HepG2 (cell line): ENCODE measurements around the gene ZFYVE27. TPM values are rescaled to one million over a fixed set of nuclear protein-coding genes. Genes with fewer than 3 reads are reported as not detected.
A peak's percentile ranks its signal among the peaks of the same experiment; 100 is the strongest.

Source experiments
- GABPA ChIP-seq, 2 experiments: IDR thresholded peaks; 2 replicates each; pipeline ENCODE4 v1.6.1; 2011 to 2016; ENCODE audit warnings: low read depth in 2 of 2, low read length in 1 of 2, missing biosample characterization in 1 of 2, missing genetic modification characterization in 1 of 2
- GATAD2A ChIP-seq: IDR thresholded peaks from 2 replicates; pipeline ENCODE4 v1.6.1; 2016
- KDM4B ChIP-seq: sonication (generic); formaldehyde crosslinking; IDR thresholded peaks from 2 replicates; pipeline ENCODE4 v1.4.0; 2020; ENCODE audit warnings: missing genetic modification reagents
- KLF9 ChIP-seq: IDR thresholded peaks from 2 replicates; pipeline ENCODE4 v1.6.1; 2016; ENCODE audit warnings: low read depth
- MXD4 ChIP-seq: IDR thresholded peaks from 2 replicates; pipeline ENCODE4 v1.6.1; 2016; ENCODE audit warnings: mild to moderate bottlenecking, missing biosample characterization, missing genetic modification reagents
- MXI1 ChIP-seq: IDR thresholded peaks from 3 replicates; pipeline ENCODE4 v1.6.1; 2012; ENCODE audit warnings: low read depth, low read length, inconsistent platforms, borderline replicate concordance
- RARA ChIP-seq: IDR thresholded peaks from 2 replicates; pipeline ENCODE4 v1.6.1; 2016; ENCODE audit warnings: missing genetic modification reagents, missing compliant biosample characterization
- TEAD3 ChIP-seq: optimal IDR thresholded peaks from 2 replicates; pipeline ENCODE3; 2016; ENCODE audit warnings: borderline replicate concordance
- TGIF2 ChIP-seq: IDR thresholded peaks from 2 replicates; pipeline ENCODE4 v1.6.1; 2016; ENCODE audit warnings: control low read depth, missing compliant biosample characterization
- TRIM24 ChIP-seq: sonication (generic); formaldehyde crosslinking; IDR thresholded peaks from 2 replicates; pipeline ENCODE4 v1.8.0; 2022; ENCODE audit warnings: mild to moderate bottlenecking, missing genetic modification reagents
- ZEB1 ChIP-seq: IDR thresholded peaks from 2 replicates; pipeline ENCODE4 v1.6.1; 2012; ENCODE audit warnings: mild to moderate bottlenecking, low read depth, inconsistent platforms; ENCODE audit not compliant: insufficient replicate concordance
- ZNF629 ChIP-seq: sonication (generic); formaldehyde crosslinking; conservative IDR thresholded peaks from 2 replicates; pipeline ENCODE4 v1.5.0; 2020; ENCODE audit warnings: missing genetic modification reagents
- ZNF782 ChIP-seq: sonication (generic); formaldehyde crosslinking; IDR thresholded peaks from 2 replicates; pipeline ENCODE4 v1.4.0; 2020; ENCODE audit warnings: missing genetic modification reagents, mild to moderate bottlenecking, borderline replicate concordance
- polyA plus RNA-seq, 8 experiments: library from polyadenylated mRNA; depleted of rRNA in 3 of 8; stranded (reverse) in 7 of 8; unstranded in 1 of 8; fragments of >200 nt; fragmentation: Illumina TruSeq in 4 of 8; extraction: Trizol in 4 of 8; gene quantifications; 2 replicates each; pipeline versions ENCODE4 v1.2.1 to v1.2.3, GENCODE V29; 2011 to 2016; ENCODE audit warnings: low read depth in 4 of 8, missing spikeins in 1 of 8, mixed read lengths in 1 of 8; ENCODE audit not compliant: insufficient read depth in 1 of 8
- total RNA-seq, 5 experiments: library from RNA; depleted of rRNA; stranded (reverse); fragments of >200 nt; fragmentation: Illumina TruSeq; extraction: Trizol; gene quantifications; 2 replicates each; pipeline ENCODE4 v1.2.3, GENCODE V29; 2016; ENCODE audit warnings: low read depth in 1 of 5
- TF ChIP-seq, protein P1 (sequence below): sonication (generic); formaldehyde crosslinking; IDR thresholded peaks from 2 replicates; pipeline ENCODE4 v1.5.0; 2020; ENCODE audit warnings: mild to moderate bottlenecking, missing genetic modification reagents, borderline replicate concordance
- TF ChIP-seq, protein P2 (sequence below): sonication (generic); formaldehyde crosslinking; IDR thresholded peaks from 2 replicates; pipeline ENCODE4 v1.8.0; 2022; ENCODE audit warnings: mild to moderate bottlenecking, missing genetic modification reagents
- TF ChIP-seq, protein P3 (sequence below): sonication (generic); formaldehyde crosslinking; IDR thresholded peaks from 2 replicates; pipeline ENCODE4; 2020; ENCODE audit warnings: missing genetic modification reagents, mild to moderate bottlenecking, borderline replicate concordance
- TF ChIP-seq, protein P4 (sequence below): IDR thresholded peaks from 2 replicates; pipeline ENCODE4 v1.4.0; 2020; ENCODE audit warnings: mild to moderate bottlenecking, missing genetic modification reagents

The ZFYVE27 gene
- total and polyA plus RNA-seq, 2 of the 13 experiments (the other 11 are each of a cell fraction or from before 2014, with no cell fraction given): 19.7 to 20.5 TPM

DNA sequence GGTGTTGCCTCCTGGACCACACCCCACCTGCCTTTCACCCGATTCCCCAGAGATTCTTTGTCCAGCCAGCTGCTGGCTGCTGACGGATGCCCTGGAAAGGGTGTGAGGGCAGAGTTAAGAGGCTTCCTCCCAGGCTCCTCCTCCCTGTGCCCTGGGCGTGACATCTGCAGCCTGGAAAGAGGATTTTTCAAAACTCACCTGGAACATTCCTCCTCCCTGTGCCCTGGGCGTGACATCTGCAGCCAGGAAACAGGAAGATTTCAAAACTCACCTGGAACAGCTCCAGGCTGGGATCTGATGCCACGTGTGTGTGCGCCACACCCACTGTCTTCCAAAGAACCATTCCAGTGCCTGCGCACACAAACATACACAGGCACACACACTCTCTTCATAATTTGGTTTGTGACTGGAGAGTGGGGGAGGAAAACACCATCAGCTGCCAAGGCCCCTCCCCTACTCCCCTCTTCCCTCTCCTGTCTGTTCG lies 18.2 kb upstream of the ZFYVE27 start (continued):
- TF ChIP-seq, protein P1, sequence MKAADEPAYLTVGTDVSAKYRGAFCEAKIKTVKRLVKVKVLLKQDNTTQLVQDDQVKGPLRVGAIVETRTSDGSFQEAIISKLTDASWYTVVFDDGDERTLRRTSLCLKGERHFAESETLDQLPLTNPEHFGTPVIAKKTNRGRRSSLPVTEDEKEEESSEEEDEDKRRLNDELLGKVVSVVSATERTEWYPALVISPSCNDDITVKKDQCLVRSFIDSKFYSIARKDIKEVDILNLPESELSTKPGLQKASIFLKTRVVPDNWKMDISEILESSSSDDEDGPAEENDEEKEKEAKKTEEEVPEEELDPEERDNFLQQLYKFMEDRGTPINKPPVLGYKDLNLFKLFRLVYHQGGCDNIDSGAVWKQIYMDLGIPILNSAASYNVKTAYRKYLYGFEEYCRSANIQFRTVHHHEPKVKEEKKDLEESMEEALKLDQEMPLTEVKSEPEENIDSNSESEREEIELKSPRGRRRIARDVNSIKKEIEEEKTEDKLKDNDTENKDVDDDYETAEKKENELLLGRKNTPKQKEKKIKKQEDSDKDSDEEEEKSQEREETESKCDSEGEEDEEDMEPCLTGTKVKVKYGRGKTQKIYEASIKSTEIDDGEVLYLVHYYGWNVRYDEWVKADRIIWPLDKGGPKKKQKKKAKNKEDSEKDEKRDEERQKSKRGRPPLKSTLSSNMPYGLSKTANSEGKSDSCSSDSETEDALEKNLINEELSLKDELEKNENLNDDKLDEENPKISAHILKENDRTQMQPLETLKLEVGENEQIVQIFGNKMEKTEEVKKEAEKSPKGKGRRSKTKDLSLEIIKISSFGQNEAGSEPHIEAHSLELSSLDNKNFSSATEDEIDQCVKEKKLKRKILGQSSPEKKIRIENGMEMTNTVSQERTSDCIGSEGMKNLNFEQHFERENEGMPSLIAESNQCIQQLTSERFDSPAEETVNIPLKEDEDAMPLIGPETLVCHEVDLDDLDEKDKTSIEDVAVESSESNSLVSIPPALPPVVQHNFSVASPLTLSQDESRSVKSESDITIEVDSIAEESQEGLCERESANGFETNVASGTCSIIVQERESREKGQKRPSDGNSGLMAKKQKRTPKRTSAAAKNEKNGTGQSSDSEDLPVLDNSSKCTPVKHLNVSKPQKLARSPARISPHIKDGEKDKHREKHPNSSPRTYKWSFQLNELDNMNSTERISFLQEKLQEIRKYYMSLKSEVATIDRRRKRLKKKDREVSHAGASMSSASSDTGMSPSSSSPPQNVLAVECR (CRISPR knock-in tag): peak; percentile 42; the same call in 1 of the 2 replicates
- peak; percentile 24; the same call in 1 of the 2 replicates for TF ChIP-seq GATAD2A (CRISPR knock-in tag)
- TF ChIP-seq MXD4 (CRISPR knock-in tag): 0 out of 2 replicates have a peak, but pooled peaks have one; percentile 51
- 0 out of 2 replicates have a peak, but pooled peaks have one; percentile 66 for TF ChIP-seq TGIF2 (CRISPR knock-in tag)
- 0 out of 2 replicates have a peak, but pooled peaks have one; percentile 34 for TF ChIP-seq RARA (CRISPR knock-in tag)
- TF ChIP-seq ZEB1: peak; percentile 77
- TF ChIP-seq MXI1: 0 out of 3 replicates have a peak, but pooled peaks have one; percentile 32
- no peak for TF ChIP-seq ZNF782 (CRISPR knock-in tag)
- TF ChIP-seq TRIM24 (CRISPR knock-in tag): no peak
- TF ChIP-seq, protein P2, sequence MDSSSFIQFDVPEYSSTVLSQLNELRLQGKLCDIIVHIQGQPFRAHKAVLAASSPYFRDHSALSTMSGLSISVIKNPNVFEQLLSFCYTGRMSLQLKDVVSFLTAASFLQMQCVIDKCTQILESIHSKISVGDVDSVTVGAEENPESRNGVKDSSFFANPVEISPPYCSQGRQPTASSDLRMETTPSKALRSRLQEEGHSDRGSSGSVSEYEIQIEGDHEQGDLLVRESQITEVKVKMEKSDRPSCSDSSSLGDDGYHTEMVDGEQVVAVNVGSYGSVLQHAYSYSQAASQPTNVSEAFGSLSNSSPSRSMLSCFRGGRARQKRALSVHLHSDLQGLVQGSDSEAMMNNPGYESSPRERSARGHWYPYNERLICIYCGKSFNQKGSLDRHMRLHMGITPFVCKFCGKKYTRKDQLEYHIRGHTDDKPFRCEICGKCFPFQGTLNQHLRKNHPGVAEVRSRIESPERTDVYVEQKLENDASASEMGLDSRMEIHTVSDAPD (CRISPR knock-in tag): no peak
- no peak for TF ChIP-seq GABPA (IDR thresholded peaks at IDR 0.05; ENCODE audit: low read depth, low read length)
- 0 out of 2 replicates have a peak, but pooled peaks have one; percentile 35 for TF ChIP-seq GABPA (CRISPR knock-in tag; IDR thresholded peaks at IDR 0.05; ENCODE audit: low read depth)
- TF ChIP-seq, protein P3, sequence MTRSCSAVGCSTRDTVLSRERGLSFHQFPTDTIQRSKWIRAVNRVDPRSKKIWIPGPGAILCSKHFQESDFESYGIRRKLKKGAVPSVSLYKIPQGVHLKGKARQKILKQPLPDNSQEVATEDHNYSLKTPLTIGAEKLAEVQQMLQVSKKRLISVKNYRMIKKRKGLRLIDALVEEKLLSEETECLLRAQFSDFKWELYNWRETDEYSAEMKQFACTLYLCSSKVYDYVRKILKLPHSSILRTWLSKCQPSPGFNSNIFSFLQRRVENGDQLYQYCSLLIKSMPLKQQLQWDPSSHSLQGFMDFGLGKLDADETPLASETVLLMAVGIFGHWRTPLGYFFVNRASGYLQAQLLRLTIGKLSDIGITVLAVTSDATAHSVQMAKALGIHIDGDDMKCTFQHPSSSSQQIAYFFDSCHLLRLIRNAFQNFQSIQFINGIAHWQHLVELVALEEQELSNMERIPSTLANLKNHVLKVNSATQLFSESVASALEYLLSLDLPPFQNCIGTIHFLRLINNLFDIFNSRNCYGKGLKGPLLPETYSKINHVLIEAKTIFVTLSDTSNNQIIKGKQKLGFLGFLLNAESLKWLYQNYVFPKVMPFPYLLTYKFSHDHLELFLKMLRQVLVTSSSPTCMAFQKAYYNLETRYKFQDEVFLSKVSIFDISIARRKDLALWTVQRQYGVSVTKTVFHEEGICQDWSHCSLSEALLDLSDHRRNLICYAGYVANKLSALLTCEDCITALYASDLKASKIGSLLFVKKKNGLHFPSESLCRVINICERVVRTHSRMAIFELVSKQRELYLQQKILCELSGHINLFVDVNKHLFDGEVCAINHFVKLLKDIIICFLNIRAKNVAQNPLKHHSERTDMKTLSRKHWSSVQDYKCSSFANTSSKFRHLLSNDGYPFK (CRISPR knock-in tag): no peak
- TF ChIP-seq KDM4B: 0 out of 2 replicates have a peak, but pooled peaks have one; percentile 9
- TF ChIP-seq ZNF629: no peak
- TF ChIP-seq KLF9 (CRISPR knock-in tag): peak; percentile 82; the same call in 1 of the 2 replicates
- TF ChIP-seq, protein P4, sequence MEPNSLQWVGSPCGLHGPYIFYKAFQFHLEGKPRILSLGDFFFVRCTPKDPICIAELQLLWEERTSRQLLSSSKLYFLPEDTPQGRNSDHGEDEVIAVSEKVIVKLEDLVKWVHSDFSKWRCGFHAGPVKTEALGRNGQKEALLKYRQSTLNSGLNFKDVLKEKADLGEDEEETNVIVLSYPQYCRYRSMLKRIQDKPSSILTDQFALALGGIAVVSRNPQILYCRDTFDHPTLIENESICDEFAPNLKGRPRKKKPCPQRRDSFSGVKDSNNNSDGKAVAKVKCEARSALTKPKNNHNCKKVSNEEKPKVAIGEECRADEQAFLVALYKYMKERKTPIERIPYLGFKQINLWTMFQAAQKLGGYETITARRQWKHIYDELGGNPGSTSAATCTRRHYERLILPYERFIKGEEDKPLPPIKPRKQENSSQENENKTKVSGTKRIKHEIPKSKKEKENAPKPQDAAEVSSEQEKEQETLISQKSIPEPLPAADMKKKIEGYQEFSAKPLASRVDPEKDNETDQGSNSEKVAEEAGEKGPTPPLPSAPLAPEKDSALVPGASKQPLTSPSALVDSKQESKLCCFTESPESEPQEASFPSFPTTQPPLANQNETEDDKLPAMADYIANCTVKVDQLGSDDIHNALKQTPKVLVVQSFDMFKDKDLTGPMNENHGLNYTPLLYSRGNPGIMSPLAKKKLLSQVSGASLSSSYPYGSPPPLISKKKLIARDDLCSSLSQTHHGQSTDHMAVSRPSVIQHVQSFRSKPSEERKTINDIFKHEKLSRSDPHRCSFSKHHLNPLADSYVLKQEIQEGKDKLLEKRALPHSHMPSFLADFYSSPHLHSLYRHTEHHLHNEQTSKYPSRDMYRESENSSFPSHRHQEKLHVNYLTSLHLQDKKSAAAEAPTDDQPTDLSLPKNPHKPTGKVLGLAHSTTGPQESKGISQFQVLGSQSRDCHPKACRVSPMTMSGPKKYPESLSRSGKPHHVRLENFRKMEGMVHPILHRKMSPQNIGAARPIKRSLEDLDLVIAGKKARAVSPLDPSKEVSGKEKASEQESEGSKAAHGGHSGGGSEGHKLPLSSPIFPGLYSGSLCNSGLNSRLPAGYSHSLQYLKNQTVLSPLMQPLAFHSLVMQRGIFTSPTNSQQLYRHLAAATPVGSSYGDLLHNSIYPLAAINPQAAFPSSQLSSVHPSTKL: peak; percentile 27; the same call in 1 of the 2 replicates
- TF ChIP-seq TEAD3 (CRISPR knock-in tag): peak; percentile 26
